ENCODE results near the gene HOOK1.

- TF ChIP-seq CTCF (IDR thresholded peaks at IDR 0.05) (no peak), POLR2A (IDR thresholded peaks at IDR 0.05) (no peak)
These were observed 19.2 kb downstream of the HOOK1 start for GRCh38 chr1:59833991-59834390.
